IPS DF 6.9 (cell line): ENCODE results near the gene KCTD10.

ENCODE experiments used
- DNase-seq: peaks from one replicate; pipeline ENCODE4 v3.0.0-alpha.2; 2013; ENCODE audit warnings: low read depth, low spot score
- H3K27ac ChIP-seq: one replicate; pipeline ENCODE4 v1.5.1; 2013; ENCODE audit warnings: low read length, control low read depth
- H3K27me3 ChIP-seq: 2 replicates; pipeline ENCODE4 v1.6.1; 2013; ENCODE audit warnings: mild to moderate bottlenecking, low read length; ENCODE audit not compliant: control insufficient read depth, insufficient read depth
- H3K36me3 ChIP-seq: 2 replicates; pipeline ENCODE4 v1.6.1; 2013; ENCODE audit warnings: low read length; ENCODE audit not compliant: control insufficient read depth, insufficient read depth
- H3K4me1 ChIP-seq: 2 replicates; pipeline ENCODE4 v1.6.1; 2013; ENCODE audit warnings: low read length; ENCODE audit not compliant: control insufficient read depth, insufficient read depth
- H3K4me3 ChIP-seq: 2 replicates; pipeline ENCODE4 v1.5.1; 2013; ENCODE audit warnings: mild to moderate bottlenecking, low read length
- H3K9me3 ChIP-seq: 2 replicates; pipeline ENCODE4 v1.6.1; 2013; ENCODE audit warnings: low read length, inconsistent platforms; ENCODE audit not compliant: control insufficient read depth, insufficient read depth
- WGBS: extraction: QIAGEN DNeasy Blood & Tissue Kit; methylation state at CpG from one replicate; pipeline ENCODE4 v1.1.7; 2013; ENCODE audit warnings: mixed read lengths, missing lambda C conversion rate; ENCODE audit not compliant: insufficient read length, insufficient coverage; 5-methylcytosine and 5-hydroxymethylcytosine counted together

The KCTD10 gene

GRCh38 chr12:109485201-109485600 lies 8.1 kb upstream of the KCTD10 start:
- H3K27ac ChIP-seq, result no peak overlapping the region
- no peaks in the 10 kb centered on the region for H3K4me1 ChIP-seq
- H3K4me3 ChIP-seq, result no peak overlapping the region
- WGBS, result no CpG with 5 or more reads among the region's 4 CpGs
- H3K9me3 ChIP-seq, result no peaks in the 10 kb centered on the region
- no peaks in the 10 kb centered on the region for H3K27me3 ChIP-seq
- DNase-seq, result no peak
- peaks cover 14% of the 10 kb centered on the region for H3K36me3 ChIP-seq

GRCh38 chr12:109483346-109483745 lies 6.2 kb upstream of the KCTD10 start:
- no peaks in the 10 kb centered on the region for H3K4me1 ChIP-seq
- no peaks in the 10 kb centered on the region for H3K9me3 ChIP-seq
- no CpG with 5 or more reads among the region's 11 CpGs for WGBS
- DNase-seq, result no peak
- H3K27me3 ChIP-seq, result no peaks in the 10 kb centered on the region
- H3K4me3 ChIP-seq, result no peak overlapping the region
- peaks cover 7% of the 10 kb centered on the region for H3K36me3 ChIP-seq
- H3K27ac ChIP-seq, result no peak overlapping the region

DNA sequence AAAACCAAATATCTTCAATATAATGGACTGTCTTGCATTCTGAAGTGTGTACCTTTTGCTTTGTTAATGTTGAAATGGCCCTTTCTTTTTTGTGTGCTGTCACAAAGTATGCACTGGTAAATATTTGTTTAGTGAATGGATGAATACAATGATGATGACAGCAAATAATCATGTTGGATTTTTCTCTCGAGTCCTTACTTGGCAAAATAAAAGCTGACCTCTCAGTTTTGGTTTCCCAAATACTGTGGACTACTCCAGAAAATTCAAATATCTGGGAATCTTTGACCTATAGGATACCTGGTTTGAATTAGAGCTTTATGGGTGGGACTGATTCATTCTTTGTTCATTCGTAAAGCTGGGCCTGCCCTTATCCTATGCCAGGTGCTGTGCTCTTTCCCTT lies 5.8 kb upstream of the KCTD10 start:
- no peak overlapping the region for H3K4me3 ChIP-seq
- H3K27me3 ChIP-seq, result no peaks in the 10 kb centered on the region
- no peak for DNase-seq
- no CpG with 5 or more reads among the region's 2 CpGs for WGBS
- no peak overlapping the region for H3K27ac ChIP-seq
- H3K9me3 ChIP-seq, result no peaks in the 10 kb centered on the region
- no peaks in the 10 kb centered on the region for H3K4me1 ChIP-seq
- peaks cover 5% of the 10 kb centered on the region; the same call in 1 of the 2 replicates for H3K36me3 ChIP-seq

DNA sequence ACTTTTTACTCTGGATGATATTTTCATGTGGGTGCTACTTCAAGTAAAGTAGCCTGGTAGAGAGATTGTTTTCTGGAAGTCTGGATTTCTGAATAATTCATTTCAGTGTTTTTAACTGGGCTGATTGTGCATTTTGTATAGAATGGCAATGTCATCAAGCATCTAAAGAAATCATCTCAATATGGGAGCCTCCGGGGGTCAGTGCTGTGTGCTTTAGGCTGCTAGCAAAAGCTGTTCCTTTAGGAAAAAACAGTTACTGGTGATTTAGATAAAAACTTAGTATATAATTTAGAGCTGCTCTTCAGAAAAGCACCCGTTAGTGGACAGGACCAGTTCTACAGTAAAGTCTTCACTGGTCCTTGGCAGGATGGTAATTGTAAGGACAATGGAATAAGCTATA lies 5.4 kb upstream of the KCTD10 start:
- no peak for DNase-seq
- peaks cover 5% of the 10 kb centered on the region; the same call in 1 of the 2 replicates for H3K36me3 ChIP-seq
- WGBS, result no CpG with 5 or more reads among the region's 2 CpGs
- no peak overlapping the region for H3K4me3 ChIP-seq
- no peaks in the 10 kb centered on the region for H3K4me1 ChIP-seq
- no peak overlapping the region for H3K27ac ChIP-seq
- H3K27me3 ChIP-seq, result no peaks in the 10 kb centered on the region
- no peaks in the 10 kb centered on the region for H3K9me3 ChIP-seq

GRCh38 chr12:109481863-109482262 lies 4.8 kb upstream of the KCTD10 start:
- Histone ChIP-seq H3K27ac (no peak overlapping the region), H3K36me3 (0 out of 2 replicates have a peak, but pooled peaks cover 3% of the 10 kb centered on the region), H3K4me3 (no peak overlapping the region), H3K4me1 (no peaks in the 10 kb centered on the region), H3K9me3 (no peaks in the 10 kb centered on the region), H3K27me3 (no peaks in the 10 kb centered on the region)
- DNase-seq, result no peak
- WGBS, result no CpG with 5 or more reads among the region's 1 CpG

GRCh38 chr12:109480356-109480755 lies 3.3 kb upstream of the KCTD10 start:
- WGBS, result no CpG with 5 or more reads among the region's 4 CpGs
- no peak for DNase-seq
- Histone ChIP-seq H3K27ac (no peak overlapping the region), H3K4me1 (no peaks in the 10 kb centered on the region; the same call in 1 of the 2 replicates), H3K4me3 (no peak overlapping the region), H3K9me3 (no peaks in the 10 kb centered on the region), H3K36me3 (0 out of 2 replicates have a peak, but pooled peaks cover 3% of the 10 kb centered on the region), H3K27me3 (no peaks in the 10 kb centered on the region)

DNA sequence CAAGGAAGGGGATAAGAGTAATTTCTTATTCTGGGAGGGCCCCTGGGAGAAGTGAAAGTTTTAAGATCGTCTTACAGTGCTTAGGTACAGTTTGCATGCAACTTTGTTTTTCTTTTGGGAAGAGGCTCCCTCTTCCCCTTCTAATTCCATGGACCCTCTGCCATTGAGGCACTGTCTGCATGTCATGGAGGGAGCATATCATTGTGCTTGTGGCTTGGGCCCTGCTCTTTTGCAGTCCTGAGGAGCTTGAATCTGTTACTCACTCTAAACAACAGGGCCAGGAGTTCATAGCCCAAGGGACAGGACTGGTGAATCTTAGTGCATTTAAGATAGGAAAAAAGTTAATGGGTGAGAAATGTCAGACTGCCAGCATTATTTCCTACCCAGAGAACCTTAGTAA lies 2.7 kb upstream of the KCTD10 start:
- Histone ChIP-seq H3K4me1 (no peaks in the 10 kb centered on the region; the same call in 1 of the 2 replicates), H3K9me3 (no peaks in the 10 kb centered on the region), H3K4me3 (no peak overlapping the region), H3K27ac (no peak overlapping the region), H3K36me3 (0 out of 2 replicates have a peak, but pooled peaks cover 3% of the 10 kb centered on the region), H3K27me3 (no peaks in the 10 kb centered on the region)
- no CpG with 5 or more reads among the region's 1 CpG for WGBS
- DNase-seq, result no peak

DNA sequence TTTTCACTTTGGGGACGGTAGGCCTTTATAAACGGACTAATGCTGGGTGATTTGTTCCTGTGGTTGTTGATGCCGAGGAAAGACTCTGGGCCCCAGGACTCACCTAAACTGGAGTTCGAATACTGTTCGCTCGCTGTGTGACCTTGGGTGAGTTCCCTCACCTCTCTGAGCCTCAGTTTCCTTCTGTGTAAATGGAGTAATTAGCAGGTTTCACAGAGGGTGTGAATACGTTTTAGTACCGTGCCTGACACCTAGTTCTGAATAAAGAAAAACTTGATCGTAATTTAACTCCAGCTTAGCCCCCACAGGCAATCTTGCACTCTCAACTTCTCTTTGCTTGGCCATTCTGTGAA lies 839 bp upstream of the KCTD10 start:
- no peaks in the 10 kb centered on the region for H3K36me3 ChIP-seq
- WGBS, result no CpG with 5 or more reads among the region's 9 CpGs
- H3K4me1 ChIP-seq, result no peaks in the 10 kb centered on the region; the same call in 1 of the 2 replicates
- H3K9me3 ChIP-seq, result no peaks in the 10 kb centered on the region
- peak overlapping the region; percentile 99 for H3K4me3 ChIP-seq
- DNase-seq, result no peak
- no peaks in the 10 kb centered on the region for H3K27me3 ChIP-seq
- no peak overlapping the region for H3K27ac ChIP-seq

DNA sequence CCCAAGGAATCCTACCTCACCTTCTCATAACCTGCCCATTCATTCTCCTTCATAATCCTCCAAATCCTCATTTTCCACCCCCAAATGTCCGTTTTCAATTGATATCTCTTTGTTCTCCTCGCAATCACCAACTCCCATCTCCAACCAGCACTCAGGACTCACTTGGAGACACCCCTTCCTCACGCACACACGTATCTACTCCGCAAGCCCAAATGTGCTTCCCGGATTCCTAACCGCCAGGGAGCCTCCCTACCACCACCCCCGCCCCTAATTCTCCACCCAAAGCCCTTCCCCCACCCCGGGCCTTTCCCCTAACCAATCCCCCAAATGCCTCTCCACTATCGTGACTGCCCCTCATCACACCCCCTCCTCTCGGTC lies 304 bp downstream of the KCTD10 start:
- no peak for DNase-seq
- no peaks in the 10 kb centered on the region; the same call in 1 of the 2 replicates for H3K4me1 ChIP-seq
- no peaks in the 10 kb centered on the region for H3K36me3 ChIP-seq
- WGBS, result 100% methylated on average over 2 of the region's 11 CpGs
- peak overlapping the region; percentile 99 for H3K4me3 ChIP-seq
- H3K27me3 ChIP-seq, result no peaks in the 10 kb centered on the region
- H3K27ac ChIP-seq, result no peak overlapping the region
- no peaks in the 10 kb centered on the region for H3K9me3 ChIP-seq

DNA sequence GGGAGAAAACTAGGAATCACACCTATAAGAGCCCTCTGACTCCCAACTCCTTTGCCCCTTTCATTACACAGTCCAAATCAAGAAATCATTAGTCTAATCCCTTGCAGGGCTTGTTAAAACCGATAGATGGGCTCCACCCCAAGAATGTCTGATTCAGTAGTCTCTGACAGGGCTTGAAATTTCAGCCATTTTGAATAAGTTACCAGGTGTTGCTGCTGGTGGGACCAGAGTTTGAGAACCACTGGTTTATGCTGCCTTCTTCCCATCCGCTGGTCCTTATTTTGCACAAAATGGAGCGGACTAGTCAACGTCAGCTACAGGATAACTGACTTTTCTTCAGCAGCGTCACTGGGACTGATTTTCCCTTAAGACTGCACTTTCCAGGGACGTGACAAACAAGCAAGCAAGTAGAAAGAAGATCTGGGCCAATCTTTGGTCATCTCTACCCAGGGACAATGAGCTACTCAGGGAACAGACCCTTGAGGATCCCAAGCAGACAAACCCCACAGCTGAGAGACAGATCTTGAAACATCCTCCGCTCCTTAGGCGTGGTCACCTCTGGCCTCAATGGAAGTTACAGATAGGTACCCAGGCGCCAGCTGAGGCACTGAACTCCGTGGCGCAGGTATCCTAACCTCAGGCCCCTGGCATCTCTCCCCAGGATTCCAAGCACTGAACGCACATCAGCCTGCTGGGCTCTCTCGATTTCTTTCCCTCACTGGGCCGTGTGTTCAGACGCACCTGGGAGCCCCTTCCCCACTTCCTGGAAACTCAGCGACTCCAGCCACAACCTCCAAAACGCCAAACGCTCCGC lies 900 bp downstream of the KCTD10 start:
- H3K4me1 ChIP-seq, result no peaks in the 10 kb centered on the region; the same call in 1 of the 2 replicates
- WGBS, result no CpG with 5 or more reads among the region's 19 CpGs
- no peaks in the 10 kb centered on the region for H3K36me3 ChIP-seq
- no peak for DNase-seq
- H3K27ac ChIP-seq, result no peak overlapping the region
- H3K27me3 ChIP-seq, result no peaks in the 10 kb centered on the region
- H3K9me3 ChIP-seq, result no peaks in the 10 kb centered on the region
- peak overlapping the region; percentile 99 for H3K4me3 ChIP-seq

DNA sequence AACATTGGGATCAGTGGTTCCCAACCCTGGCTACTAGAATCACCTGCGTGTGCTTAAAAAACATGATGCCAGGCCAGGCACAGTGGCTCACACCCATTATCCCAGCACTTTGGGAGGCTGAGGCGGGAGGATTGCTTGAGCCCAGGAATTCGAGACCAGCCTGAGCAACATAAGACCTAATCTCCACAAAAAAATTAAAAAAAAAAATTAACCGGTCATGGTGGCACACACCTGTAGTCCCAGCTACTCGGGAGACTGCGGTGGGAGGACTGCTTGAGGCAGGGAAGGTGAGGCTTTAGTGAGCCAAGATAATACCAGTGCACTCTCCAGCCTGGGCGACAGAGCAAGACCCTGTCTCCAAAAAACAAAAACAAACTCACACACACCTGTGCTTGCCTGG lies 2.0 kb downstream of the KCTD10 start:
- H3K9me3 ChIP-seq, result no peaks in the 10 kb centered on the region
- no peak overlapping the region for H3K27ac ChIP-seq
- WGBS, result no CpG with 5 or more reads among the region's 7 CpGs
- no peaks in the 10 kb centered on the region for H3K27me3 ChIP-seq
- DNase-seq, result no peak
- H3K4me1 ChIP-seq, result no peaks in the 10 kb centered on the region; the same call in 1 of the 2 replicates
- H3K4me3 ChIP-seq, result no peak overlapping the region
- no peaks in the 10 kb centered on the region for H3K36me3 ChIP-seq
